Urothelium cell line (cell line): ENCODE data around the gene MNT.

ENCODE experiments used
- DNase-seq: peaks from one replicate; pipeline ENCODE4 v3.0.0; 2011; ENCODE audit warnings: low spot score, mixed read lengths
- FAIRE-seq: peaks from 2 replicates; lab custom pipeline; 2011; peaks lifted over from hg19 to GRCh38; lab: Jason Lieb, UNC

The MNT gene

GRCh38 chr17:2336852-2337543 lies 63.9 kb downstream of the MNT start, which contains the start of gene SGSM2:
SGSM2 (plus strand) TSS chr17:2337501; CDS start chr17:2337689, 188 bp downstream.
- FAIRE-seq (no peak), DNase-seq (peak; percentile 71)

GRCh38 chr17:2336215-2336851 lies 64.5 kb downstream of the MNT start, which contains the start of gene TSR1:
TSR1 (minus strand) TSS chr17:2336457; CDS start chr17:2336427, 30 bp downstream.
- no peak for FAIRE-seq
- peak; percentile 94 for DNase-seq

- FAIRE-seq (no peak), DNase-seq (peak; percentile 9)
Measured at GRCh38 chr17:2335726-2336214, 65.1 kb downstream of the MNT start.
